ENCODE data around the gene BGLAP.

BGLAP gene

GRCh38 chr1:156228501-156228900, 13.5 kb upstream of the BGLAP start:
- DNase-seq: no peak

GRCh38 chr1:156229809-156230472, 12.0 kb upstream of the BGLAP start:
- DNase-seq: no peak

GRCh38 chr1:156230473-156230837, 11.5 kb upstream of the BGLAP start:
- DNase-seq: no peak

- no peak for DNase-seq
Measured at GRCh38 chr1:156232201-156232894, 9.6 kb upstream of the BGLAP start.

- no peak for DNase-seq
Measured at GRCh38 chr1:156233426-156234127, 8.4 kb upstream of the BGLAP start.

- DNase-seq: no peak
Measured at GRCh38 chr1:156236164-156236563, 5.8 kb upstream of the BGLAP start.

- DNase-seq: no peak
Measured at GRCh38 chr1:156238248-156238647, 3.7 kb upstream of the BGLAP start.

- no peak for DNase-seq
Measured at GRCh38 chr1:156241311-156241811, 623 bp upstream of the BGLAP start.

GRCh38 chr1:156242738-156243137, 754 bp downstream of the BGLAP start:
- DNase-seq: no peak

GRCh38 chr1:156244126-156244525, 2.1 kb downstream of the BGLAP start:
- DNase-seq: no peak

GRCh38 chr1:156244712-156245111, 2.7 kb downstream of the BGLAP start:
- DNase-seq: no peak

- no peak for DNase-seq
Measured at GRCh38 chr1:156245451-156246232, 3.7 kb downstream of the BGLAP start.

- DNase-seq: no peak
Measured at GRCh38 chr1:156246241-156246780, 4.3 kb downstream of the BGLAP start.

- DNase-seq: no peak
Measured at GRCh38 chr1:156246781-156247459, 4.9 kb downstream of the BGLAP start.

- no peak for DNase-seq
Measured at GRCh38 chr1:156247460-156248322, 5.7 kb downstream of the BGLAP start, which contains the start of gene PAQR6. Gene PAQR6 (minus strand): TSS chr1:156248056. CDS start chr1:156246731, 1,325 bp downstream.

- DNase-seq: no peak
Measured at GRCh38 chr1:156248323-156248683, 6.3 kb downstream of the BGLAP start.

- DNase-seq: no peak
Measured at GRCh38 chr1:156249593-156249992, 7.6 kb downstream of the BGLAP start.

- no peak for DNase-seq
Measured at GRCh38 chr1:156251527-156251926, 9.5 kb downstream of the BGLAP start.

- DNase-seq: no peak
Measured at GRCh38 chr1:156253634-156254033, 11.7 kb downstream of the BGLAP start.

GRCh38 chr1:156257711-156258110, 15.7 kb downstream of the BGLAP start:
- no peak for DNase-seq

GRCh38 chr1:156258859-156259258, 16.9 kb downstream of the BGLAP start:
- no peak for DNase-seq
